Mesothelial cell of epicardium (in vitro differentiated cells): ENCODE results near the gene CTBP2. TPM values are rescaled to one million over a fixed set of nuclear protein-coding genes. Genes with fewer than 3 reads are reported as not detected.

Experiments used
- DNase-seq, 2 experiments: peaks; one replicate each; pipeline ENCODE4 v3.0.0; 2021; ENCODE audit warnings: low spot score in 2 of 2; ENCODE audit not compliant: unreplicated experiment in 2 of 2
- H3K27ac Mint-ChIP-seq: 2 replicates; pipeline ENCODE4 v1.8.0; 2021; ENCODE audit warnings: mixed read lengths
- H3K27me3 Mint-ChIP-seq: 2 replicates; pipeline ENCODE4 v1.8.0; 2021; ENCODE audit warnings: low read depth, mixed read lengths
- H3K36me3 Mint-ChIP-seq: 2 replicates; pipeline ENCODE4 v1.8.0; 2021; ENCODE audit warnings: mixed read lengths
- H3K4me1 Mint-ChIP-seq: 2 replicates; pipeline ENCODE4 v1.8.0; 2021; ENCODE audit warnings: mixed read lengths
- H3K4me3 Mint-ChIP-seq: 2 replicates; pipeline ENCODE4 v1.8.0; 2021; ENCODE audit warnings: mild to moderate bottlenecking, moderate library complexity, mixed read lengths
- H3K9me3 Mint-ChIP-seq: 2 replicates; pipeline ENCODE4 v1.8.0; 2021; ENCODE audit warnings: mixed read lengths
- total RNA-seq: library from RNA; stranded (reverse); gene quantifications from 3 replicates; pipeline ENCODE4 v1.2.1, GENCODE V29; 2021
- TF ChIP-seq, protein P1 (sequence below): fragments of 200-600 bp; sonication (generic); IDR thresholded peaks from one replicate; pipeline ENCODE4 v1.5.0; 2021; ENCODE audit warnings: antibody characterized with exemption; ENCODE audit not compliant: unreplicated experiment

CTBP2 gene
- total RNA-seq, 1 donor from 2014 or later: 122 TPM

DNA sequence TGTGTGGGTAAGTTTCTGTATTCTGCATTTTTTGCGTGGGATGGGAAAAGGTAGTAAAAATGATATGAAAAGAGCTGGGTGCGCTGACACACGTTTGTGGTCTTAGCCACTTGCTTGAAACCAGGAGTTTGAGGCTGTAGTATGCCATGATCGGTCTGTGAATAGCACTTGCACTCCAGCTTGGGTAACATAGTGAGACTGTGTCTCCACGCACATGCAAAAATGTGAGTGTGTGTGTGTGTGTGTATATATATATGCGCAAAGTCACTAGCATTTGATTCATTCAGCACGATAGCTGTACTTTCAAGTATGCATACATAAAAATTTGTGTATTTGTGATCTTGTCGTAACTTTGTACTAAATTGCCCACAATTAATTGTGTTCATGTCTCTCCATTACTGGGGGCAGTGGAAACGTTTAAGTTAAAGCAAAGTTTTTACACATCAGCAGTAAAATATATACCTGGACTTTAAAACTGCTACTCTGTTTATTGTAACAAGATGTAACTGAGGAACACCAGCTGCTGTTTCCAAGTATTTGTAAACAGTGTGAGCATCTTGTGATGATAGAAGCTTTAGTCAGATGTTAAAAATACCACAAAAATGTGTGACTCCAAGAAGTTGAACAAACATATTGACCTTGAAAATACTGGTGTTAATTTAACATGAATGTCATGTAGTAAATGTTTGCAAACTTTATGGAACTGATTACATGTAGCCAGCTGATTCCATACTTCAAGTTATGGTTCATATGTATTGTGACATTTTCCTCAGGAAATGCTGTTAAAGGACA lies 216.9 kb downstream of the CTBP2 start:
- H3K36me3 Mint-ChIP-seq: peaks cover 10% of the 10 kb centered on the region
- no peaks in the 10 kb centered on the region for H3K27me3 Mint-ChIP-seq
- no peaks in the 10 kb centered on the region for H3K9me3 Mint-ChIP-seq
- H3K27ac Mint-ChIP-seq: peak overlapping the region; percentile 18
- H3K4me1 Mint-ChIP-seq: peaks cover 21% of the 10 kb centered on the region
- H3K4me3 Mint-ChIP-seq: no peak overlapping the region
- no peak for DNase-seq
- TF ChIP-seq, protein P1, sequence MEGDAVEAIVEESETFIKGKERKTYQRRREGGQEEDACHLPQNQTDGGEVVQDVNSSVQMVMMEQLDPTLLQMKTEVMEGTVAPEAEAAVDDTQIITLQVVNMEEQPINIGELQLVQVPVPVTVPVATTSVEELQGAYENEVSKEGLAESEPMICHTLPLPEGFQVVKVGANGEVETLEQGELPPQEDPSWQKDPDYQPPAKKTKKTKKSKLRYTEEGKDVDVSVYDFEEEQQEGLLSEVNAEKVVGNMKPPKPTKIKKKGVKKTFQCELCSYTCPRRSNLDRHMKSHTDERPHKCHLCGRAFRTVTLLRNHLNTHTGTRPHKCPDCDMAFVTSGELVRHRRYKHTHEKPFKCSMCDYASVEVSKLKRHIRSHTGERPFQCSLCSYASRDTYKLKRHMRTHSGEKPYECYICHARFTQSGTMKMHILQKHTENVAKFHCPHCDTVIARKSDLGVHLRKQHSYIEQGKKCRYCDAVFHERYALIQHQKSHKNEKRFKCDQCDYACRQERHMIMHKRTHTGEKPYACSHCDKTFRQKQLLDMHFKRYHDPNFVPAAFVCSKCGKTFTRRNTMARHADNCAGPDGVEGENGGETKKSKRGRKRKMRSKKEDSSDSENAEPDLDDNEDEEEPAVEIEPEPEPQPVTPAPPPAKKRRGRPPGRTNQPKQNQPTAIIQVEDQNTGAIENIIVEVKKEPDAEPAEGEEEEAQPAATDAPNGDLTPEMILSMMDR: no peak

DNA sequence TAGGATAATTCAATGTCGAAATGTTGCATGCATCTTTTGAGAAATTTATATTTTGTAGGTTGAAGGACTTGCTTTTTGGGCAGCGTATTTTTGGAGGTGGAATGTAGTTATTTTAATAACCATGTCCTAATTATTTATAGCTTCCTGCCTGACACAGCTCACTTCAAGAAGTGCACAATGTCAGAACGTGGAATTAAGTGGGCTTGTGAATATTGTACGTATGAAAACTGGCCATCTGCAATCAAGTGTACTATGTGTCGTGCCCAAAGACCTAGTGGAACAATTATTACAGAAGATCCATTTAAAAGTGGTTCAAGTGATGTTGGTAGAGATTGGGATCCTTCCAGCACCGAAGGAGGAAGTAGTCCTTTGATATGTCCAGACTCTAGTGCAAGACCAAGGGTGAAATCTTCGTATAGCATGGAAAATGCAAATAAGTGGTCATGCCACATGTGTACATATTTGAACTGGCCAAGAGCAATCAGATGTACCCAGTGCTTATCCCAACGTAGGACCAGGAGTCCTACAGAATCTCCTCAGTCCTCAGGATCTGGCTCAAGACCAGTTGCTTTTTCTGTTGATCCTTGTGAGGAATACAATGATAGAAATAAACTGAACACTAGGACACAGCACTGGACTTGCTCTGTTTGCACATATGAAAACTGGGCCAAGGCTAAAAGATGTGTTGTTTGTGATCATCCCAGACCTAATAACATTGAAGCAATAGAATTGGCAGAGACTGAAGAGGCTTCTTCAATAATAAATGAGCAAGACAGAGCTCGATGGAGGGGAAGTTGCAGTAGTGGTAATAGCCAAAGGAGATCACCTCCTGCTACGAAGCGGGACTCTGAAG lies 217.8 kb downstream of the CTBP2 start:
- TF ChIP-seq, protein P1: no peak
- Mint-ChIP-seq H3K9me3 (no peaks in the 10 kb centered on the region), H3K36me3 (peaks cover 4% of the 10 kb centered on the region), H3K27ac (peak overlapping the region; percentile 36), H3K27me3 (no peaks in the 10 kb centered on the region), H3K4me1 (peaks cover 21% of the 10 kb centered on the region), H3K4me3 (no peak overlapping the region)
- no peak for DNase-seq

DNA sequence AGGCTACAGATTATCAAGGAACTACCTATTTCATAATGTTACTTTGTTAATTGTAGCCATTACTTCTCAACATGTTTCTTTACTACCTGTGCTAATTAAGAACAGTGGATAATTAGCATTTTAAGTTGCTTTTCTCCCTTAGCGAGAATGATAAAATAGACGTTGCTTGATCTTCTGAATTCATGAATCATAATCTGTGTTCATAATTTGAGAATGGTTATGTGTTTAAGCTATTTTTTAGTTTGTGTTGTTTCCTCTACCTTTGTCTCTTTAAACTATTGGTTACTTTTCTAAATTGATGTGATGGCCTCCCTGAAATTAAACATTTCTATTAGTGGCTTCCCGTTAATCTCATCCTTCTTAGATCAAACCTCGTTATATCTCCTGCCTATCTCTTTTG lies 218.5 kb downstream of the CTBP2 start, which contains the start of gene ZRANB1:
ZRANB1 (plus strand) TSS at position 301 of the 400 bp plus-strand sequence. CDS start 371 bp downstream, outside the sequence.
- TF ChIP-seq, protein P1: no peak
- H3K27ac Mint-ChIP-seq: peak within 1 kb of the TSS; percentile 36
- no peaks in the 10 kb centered on the region for H3K27me3 Mint-ChIP-seq
- H3K4me1 Mint-ChIP-seq: peaks cover 21% of the 10 kb centered on the region
- DNase-seq: no peak
- no peaks in the 10 kb centered on the region for H3K9me3 Mint-ChIP-seq
- no peak within 1 kb of the TSS for H3K4me3 Mint-ChIP-seq
- peaks cover 3% of the 10 kb centered on the region for H3K36me3 Mint-ChIP-seq

DNA sequence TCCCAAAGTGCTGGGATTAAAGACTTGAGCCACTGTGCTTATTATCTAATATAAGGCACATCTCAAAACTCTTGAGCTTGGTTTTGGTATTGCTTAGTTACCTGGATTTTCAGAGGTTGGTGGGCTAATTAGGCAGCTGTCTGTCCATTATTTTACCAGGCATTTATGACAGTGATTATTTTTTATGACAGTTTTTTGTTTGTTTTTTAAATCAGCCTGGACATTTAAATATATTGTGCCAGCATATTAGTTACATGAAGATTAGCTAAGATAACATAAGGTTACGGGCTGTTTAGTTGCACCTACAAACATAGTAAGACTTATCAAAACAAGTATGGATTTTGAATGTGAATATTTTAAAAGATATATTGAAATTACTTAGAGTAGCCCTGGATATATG lies 221.1 kb downstream of the CTBP2 start:
- Mint-ChIP-seq H3K36me3 (peaks cover 3% of the 10 kb centered on the region), H3K4me3 (no peak overlapping the region), H3K4me1 (peaks cover 27% of the 10 kb centered on the region), H3K9me3 (no peaks in the 10 kb centered on the region), H3K27me3 (no peaks in the 10 kb centered on the region), H3K27ac (no peak overlapping the region)
- no peak for DNase-seq
- TF ChIP-seq, protein P1: no peak

DNA sequence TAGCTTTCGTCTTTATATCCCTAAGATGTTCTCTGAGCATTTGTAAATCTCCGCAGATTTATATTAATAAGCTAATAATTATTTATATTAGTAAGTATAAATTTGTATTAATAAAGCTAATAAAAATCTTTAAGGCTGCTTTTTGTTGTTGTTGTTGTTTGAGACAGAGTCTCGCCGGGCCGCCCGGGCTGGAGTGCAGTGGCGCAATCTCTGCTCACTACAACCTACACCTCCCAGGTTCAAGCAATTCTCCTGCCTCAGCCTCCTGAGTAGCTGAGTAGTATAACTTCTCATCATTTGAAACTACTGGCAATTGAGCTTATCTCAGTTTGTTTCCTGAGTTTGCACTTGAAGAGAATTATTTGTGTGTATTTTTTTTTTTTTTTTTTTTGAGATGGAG lies 223.6 kb downstream of the CTBP2 start:
- no peak overlapping the region for H3K27ac Mint-ChIP-seq
- H3K4me3 Mint-ChIP-seq: no peak overlapping the region
- peaks cover 8% of the 10 kb centered on the region for H3K4me1 Mint-ChIP-seq
- TF ChIP-seq, protein P1: no peak
- H3K36me3 Mint-ChIP-seq: peaks cover 9% of the 10 kb centered on the region
- no peak for DNase-seq
- no peaks in the 10 kb centered on the region for H3K27me3 Mint-ChIP-seq
- peaks cover 5% of the 10 kb centered on the region for H3K9me3 Mint-ChIP-seq
